ENCODE measurements around the gene SYF2. TPM values are rescaled to one million over a fixed set of nuclear protein-coding genes. Genes with fewer than 3 reads are reported as not detected.

SYF2 gene
- total and polyA plus RNA-seq, 2 of the 13 experiments (the other 11 are each of a cell fraction or from before 2014, with no cell fraction given), result 17.8 to 34.1 TPM

DNA sequence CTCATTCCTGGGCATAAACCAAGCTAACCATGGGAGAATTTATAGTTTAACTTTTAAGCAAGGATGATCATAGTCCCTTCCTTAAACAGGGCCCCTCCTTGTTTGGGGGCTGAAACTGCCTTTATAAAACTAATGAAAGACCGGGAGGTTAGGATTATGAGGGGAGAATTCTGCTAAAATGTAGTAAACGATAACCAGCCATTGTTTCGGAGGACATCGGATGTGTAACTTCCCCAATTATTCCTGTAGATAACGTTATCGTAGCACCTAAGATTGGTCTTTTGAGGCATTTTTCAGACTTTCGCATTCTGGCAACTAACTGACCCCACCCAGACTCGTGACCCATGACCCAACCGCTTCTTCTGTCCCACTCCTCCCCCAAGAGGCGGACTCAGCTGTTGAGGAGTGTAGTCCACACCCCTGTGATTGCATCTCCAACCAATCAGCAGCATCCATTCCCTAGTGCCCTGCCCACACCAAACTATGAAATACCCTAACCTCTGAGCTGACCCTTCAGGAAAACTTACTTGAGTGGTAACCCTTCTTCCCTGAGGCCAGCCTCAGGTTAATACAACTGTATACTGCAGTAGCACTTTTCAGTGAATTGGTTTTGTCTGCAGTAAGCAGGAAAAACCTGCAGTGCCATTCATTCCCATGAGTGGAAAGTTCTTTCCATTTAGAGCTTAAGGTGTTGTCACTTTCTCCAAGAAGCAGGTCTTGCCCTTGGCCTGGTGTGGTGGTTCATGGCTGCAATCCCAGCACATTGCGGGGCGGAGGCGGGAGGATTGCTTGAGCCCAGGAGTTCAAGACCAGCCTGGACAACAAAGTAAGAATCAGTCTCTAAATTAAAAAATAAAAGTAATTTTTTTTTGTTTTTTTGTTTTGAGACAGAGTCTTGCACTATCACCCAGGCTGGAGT lies 823 bp upstream of the SYF2 start (continued):
- TF ChIP-seq AKNA (CRISPR knock-in tag; IDR thresholded peaks at IDR 0.05; ENCODE audit: borderline replicate concordance) (no peak), ZBTB14 (CRISPR knock-in tag; IDR thresholded peaks at IDR 0.05) (no peak), IKZF4 (CRISPR knock-in tag; IDR thresholded peaks at IDR 0.05; ENCODE audit: borderline replicate concordance, low read depth, not compliant biosample characterization) (no peak), ZNF772 (CRISPR knock-in tag; IDR thresholded peaks at IDR 0.05) (no peak; the same call in 1 of the 2 replicates), GABPA (IDR thresholded peaks at IDR 0.05; ENCODE audit: low read depth, low read length) (no peak), GABPA (CRISPR knock-in tag; IDR thresholded peaks at IDR 0.05; ENCODE audit: low read depth) (peak; percentile 42; the same call in 1 of the 2 replicates), ZNF737 (CRISPR knock-in tag; IDR thresholded peaks at IDR 0.05; ENCODE audit: borderline replicate concordance) (no peak), ZSCAN29 (CRISPR knock-in tag; conservative IDR thresholded peaks at IDR 0.05) (no peak), ZNF816 (CRISPR knock-in tag; IDR thresholded peaks at IDR 0.05; ENCODE audit: borderline replicate concordance) (no peak), MXD4 (CRISPR knock-in tag; IDR thresholded peaks at IDR 0.05) (0 out of 2 replicates have a peak, but pooled peaks have one; percentile 0), HNRNPK (IDR thresholded peaks at IDR 0.05; ENCODE audit: low read depth, low read length, poor library complexity, severe bottlenecking) (no peak), TARDBP (CRISPR knock-in tag; IDR thresholded peaks at IDR 0.05) (0 out of 2 replicates have a peak, but pooled peaks have one; percentile 32), ZNF230 (CRISPR knock-in tag; IDR thresholded peaks at IDR 0.05) (no peak), RCOR2 (CRISPR knock-in tag; IDR thresholded peaks at IDR 0.05) (no peak), ZNF850 (CRISPR knock-in tag; conservative IDR thresholded peaks at IDR 0.05) (no peak), ZSCAN20 (CRISPR knock-in tag; IDR thresholded peaks at IDR 0.05; ENCODE audit: borderline replicate concordance) (no peak)

Data from HepG2 (cell line).